GM21360 (cell line): Measurements from ENCODE around the gene DPP6.
"Not testable (repeated sequence)": the region's sequence is repeated elsewhere in the genome, so short reads cannot be mapped to it uniquely, and the experiment has no call there.

Source experiments
- ATAC-seq: cut with Tn5 transposase; IDR thresholded peaks from one replicate; pipeline ENCODE4 v1.9.1; 2021; ENCODE audit warnings: mild to moderate bottlenecking, moderate library complexity; ENCODE audit not compliant: unreplicated experiment

DPP6 gene

DNA sequence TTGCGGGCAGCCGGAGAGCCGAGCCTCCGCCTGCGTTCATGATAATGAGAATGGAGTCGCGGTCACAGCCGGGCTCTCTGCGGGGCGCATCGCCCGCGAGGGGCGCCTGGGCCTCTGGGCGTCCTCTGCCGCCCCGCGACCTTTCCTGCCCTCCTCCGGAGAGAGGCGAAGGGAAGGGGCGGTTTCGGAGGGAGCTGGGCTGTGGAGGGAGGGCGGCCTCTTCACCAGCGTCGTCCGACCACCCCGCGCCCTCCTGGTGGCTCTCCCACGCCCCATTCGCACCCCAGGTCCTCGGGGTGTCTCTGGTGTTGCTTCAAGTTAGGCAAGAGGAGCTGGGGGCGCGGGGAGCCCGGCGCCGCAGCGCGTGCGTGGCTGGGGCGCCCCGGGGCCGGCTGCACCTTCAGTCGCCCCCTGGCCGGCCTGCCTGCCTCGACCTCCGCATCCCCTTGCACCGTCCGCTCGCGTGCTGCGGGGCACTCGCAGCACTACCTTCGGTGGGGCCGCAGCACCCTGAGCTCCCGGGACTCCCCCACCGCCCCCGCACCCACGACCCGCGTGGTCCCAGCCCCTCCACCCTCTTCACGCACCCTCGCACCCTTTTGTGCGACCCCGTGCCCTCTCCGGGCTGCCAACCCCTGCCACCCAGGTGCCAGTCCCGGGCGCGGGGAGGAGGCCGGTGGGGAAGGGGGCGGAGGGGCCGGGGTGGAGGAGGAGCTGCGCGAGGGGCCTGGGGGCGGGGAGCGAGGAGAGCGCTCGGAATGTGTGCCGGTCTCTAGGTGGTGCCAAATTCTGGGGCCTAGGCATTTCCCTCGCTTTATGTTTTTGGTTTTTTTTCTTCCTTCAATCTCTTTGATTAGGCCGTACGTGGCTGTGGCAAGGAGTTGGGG lies at the start of gene DPP6:
DPP6 (plus strand) TSS at position 756 of the 887 bp plus-strand sequence.
- ATAC-seq, result not testable (repeated sequence)

DNA sequence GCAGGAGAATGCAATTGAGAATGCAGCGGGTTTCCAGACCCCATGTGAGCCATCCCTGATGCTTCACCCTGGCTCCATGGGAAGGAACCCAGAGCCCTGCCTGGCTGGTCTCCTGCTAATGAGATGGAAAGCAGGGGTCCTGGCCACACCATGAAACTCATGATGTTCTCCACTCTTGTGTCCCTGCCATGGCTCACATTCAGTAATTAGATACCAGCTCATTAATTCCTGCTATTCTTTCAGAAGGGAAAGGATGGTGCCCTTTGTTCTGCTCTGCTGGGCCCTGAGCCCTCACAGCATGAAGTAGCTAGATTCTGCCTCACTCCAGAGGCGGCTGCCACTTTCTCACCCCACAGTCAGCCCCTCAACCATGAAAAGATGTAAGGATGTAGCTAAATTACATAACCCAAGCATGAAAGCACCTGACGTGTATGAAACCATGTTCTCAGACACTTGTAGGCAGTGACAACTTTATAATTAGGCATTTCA lies 42.7 kb upstream of the DPP6 start:
- not testable (repeated sequence) for ATAC-seq

DNA sequence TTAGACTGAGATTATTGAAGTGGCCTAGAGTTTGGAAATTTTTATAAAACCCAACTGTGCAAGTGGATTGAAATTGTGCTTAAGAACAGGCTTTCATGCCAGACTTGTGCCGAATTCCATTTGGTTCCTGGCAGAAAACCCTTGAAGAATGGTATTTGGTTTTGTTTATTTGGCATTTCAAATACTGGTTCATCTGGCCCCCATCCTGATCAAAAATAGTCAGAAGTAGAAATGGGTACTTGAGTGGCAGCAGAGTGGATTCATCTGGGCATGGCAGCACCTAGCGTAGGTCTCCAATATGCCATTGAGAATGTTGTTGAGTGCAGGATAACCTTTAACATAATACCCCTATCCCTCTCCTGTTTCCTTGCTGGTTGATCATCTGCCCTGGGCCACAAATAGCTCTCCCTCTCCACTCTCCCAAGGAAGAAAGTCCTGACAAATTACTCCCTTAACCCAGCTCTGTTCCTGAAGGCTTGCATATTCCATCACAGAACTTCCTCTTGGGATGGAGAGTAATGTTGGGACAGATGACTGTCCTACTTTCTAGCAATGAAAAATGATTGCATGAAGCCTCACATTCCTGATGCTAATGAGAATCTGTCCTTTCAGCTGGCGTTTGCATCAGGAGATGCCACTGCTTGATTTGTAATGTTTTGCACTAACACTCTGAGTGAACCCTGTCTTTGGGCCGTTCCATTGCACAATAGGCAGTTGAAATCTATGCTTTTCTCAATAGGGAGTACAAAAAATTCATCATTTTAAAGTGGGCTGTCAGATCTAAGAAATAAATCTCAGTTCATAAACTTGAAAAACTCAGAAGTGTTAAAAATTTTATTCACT lies 41.3 kb upstream of the DPP6 start:
- not testable (repeated sequence) for ATAC-seq

DNA sequence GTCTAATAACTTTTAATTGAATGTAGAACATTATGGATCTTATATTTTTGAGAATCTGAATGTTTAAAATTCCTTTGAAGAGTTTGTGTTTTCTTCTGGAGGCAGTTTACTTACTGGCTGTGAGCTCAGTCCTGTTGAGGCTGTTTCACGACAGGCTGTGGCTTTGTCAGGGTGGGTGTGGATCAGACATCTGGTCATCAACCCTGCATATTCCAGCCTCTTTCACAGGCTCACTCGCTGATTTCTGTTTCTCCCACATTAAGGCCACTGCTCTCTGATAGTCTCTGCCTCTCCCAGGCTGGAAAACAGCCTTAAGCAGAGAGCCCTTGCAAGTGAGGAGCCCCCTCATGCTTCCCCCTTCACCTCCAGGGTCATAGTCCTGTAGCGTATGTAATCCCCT lies 39.4 kb upstream of the DPP6 start:
- not testable (repeated sequence) for ATAC-seq

DNA sequence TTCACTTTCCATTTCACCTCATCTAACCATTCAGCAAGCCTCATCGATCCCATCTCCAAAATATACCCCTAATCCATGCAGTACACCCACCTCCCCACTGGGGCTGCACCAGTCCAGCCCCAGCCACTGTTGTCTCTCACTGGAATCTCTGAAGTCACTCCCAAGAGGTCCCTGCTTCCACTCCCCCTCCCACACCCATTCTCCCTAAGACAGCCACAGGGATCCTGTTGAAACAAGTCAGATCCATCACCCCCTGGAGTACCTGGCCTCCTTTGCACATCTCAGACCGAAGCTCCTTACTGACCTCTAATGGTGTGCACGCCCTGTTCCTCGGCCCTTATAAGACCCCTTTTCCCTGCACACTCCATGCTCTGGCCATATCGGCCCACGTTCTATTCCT lies 36.6 kb upstream of the DPP6 start:
- ATAC-seq, result not testable (repeated sequence)

DNA sequence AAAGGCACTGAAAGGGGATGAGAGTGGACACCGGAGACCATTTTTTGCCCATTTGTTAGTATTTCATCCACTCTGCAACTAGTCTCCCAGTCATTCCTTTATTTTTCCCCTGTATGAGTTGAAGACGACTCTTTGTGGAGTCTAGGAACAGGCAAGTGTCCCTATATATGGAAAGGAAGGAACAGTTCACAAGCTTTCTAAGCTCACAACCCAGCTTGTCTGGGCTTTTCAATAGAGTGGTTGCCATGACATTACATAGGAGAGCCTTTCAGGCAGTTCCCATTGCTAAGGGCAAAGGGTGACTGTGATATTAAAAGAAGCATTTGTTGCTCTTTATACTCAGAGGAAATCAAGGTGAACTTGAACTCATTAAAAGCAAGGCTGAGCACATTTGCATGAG lies 33.8 kb upstream of the DPP6 start:
- ATAC-seq, result not testable (repeated sequence)

DNA sequence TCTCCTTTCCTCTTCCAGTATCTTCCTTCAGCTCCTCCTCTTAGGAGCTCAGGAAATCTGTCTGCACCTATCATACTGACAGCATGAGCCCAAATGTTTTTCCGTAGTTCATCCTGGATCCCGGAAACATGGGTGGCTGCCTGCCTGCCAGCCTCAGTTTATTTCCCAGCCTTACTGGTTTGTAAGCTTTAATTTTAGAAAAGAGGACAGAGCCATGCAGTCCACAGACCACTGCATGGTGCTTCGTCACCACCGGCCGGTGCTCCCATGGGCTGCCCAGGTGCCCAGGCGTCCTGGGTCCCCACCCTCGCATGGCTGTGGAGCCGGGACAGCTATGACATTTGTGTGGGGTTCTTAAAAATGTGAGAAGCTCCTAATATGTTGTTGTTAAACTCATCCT lies 24.4 kb upstream of the DPP6 start:
- ATAC-seq, result not testable (repeated sequence)

DNA sequence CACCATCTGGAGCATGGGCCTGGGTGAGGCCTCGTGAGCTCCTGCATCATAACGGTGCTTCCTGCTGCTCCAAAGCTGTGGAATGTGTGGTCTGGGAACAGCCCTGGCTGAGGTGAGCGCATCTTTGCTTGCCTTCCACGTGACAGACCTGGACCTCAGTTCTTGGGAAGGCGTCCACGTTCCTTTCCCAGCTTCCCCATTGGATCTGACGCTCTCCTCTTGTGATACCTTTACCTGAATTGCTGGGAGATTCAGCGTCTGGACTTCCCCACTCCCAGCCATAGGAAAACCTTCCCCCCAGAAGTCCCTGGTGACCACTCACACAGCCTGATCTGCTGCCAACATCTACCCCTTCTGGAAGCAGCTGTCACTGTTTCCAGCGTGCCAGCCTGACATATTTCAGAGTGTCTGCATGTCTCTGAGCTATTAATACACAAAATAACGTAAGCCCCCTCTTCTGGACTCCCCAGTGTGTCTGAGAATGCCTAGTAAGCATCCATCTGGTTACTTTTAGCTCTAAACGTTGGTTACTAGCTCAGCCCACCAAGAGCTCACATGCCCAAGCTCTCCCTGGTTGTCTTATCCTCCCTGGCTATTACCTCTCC lies 21.6 kb upstream of the DPP6 start:
- ATAC-seq, result not testable (repeated sequence)

DNA sequence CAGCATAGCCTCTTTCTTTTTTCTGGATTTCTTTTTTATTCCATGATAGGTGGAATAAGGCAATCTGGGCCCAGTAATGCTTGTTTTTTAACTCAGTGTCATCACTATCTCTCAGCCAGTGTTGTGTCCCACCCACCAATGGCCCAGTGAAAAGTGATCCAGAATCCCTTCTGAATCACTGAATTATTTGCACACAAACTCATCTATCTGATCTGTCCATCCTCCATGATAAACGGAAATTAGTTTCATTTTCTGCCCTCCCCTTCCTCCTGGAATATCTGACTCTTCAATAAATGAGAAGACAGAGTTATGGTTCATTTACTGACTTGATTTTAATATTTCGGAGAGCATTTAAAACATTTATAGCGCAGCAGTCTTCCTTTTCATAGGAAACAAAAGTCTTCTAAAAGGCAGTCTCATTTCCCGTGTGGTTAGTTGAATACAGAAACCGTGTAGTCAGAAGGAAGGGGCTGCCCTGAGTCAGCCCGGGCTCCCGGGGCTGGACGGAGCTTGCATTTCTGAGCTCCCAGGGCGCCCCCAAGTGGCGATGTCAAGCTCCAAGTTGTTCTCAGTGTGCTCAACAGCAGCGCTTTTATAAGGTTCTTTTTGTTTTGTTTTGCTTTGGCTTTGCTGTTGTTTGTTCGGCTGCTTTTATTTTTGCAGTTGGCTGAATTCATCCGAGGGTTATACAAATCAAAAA lies 12.6 kb upstream of the DPP6 start:
- not testable (repeated sequence) for ATAC-seq

DNA sequence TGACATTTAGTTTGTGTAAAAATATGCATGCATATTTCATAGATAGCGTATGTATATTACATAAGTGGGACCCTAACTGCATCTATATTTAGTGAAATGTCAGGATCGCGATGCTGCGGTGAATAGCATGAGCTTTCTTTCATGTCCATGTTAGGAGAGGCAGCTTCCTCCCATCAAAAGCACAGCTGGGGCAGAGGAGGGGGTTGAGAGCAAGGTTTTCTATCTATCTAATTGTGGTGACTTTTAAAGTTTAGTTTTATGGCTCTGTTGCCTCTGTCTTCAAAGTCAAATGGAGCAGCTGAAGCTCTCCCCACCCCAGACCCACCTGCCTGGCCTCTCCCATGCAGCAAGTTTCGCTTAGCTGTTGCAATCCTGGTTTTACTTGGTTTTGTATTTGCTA lies 1.8 kb upstream of the DPP6 start:
- not testable (repeated sequence) for ATAC-seq

DNA sequence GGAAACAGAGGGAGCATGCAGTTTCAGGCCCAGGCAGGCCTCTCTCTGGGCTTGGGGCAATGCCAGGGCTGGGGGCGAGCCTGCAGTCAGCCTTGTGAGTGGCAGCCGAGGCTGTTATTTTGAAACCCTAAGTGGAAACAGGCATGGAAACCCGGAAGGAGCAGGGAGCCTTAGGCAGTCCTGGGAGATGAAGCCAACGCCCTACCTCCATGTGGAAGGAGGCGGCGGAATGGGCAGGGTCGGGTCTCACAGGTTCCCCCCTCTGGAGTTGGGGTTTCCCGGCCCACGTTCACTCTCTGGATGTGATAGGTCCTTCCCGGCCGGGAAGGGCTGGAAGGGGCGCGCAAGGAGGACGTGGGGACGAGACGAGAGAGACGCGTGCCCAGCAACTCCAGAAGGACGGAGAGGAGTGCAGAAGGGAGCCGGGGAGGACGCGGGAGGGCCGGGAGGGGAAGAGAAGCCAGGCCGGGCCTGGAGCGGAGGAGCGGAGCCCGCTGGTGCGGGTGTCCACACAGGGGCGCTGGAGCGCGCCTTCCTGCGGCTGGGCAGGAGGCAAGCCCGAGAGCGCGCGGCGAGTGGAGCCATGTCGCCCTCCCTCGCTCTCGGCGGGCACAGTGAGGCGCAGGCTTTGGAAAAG lies 1.1 kb upstream of the DPP6 start:
- ATAC-seq, result not testable (repeated sequence)

DNA sequence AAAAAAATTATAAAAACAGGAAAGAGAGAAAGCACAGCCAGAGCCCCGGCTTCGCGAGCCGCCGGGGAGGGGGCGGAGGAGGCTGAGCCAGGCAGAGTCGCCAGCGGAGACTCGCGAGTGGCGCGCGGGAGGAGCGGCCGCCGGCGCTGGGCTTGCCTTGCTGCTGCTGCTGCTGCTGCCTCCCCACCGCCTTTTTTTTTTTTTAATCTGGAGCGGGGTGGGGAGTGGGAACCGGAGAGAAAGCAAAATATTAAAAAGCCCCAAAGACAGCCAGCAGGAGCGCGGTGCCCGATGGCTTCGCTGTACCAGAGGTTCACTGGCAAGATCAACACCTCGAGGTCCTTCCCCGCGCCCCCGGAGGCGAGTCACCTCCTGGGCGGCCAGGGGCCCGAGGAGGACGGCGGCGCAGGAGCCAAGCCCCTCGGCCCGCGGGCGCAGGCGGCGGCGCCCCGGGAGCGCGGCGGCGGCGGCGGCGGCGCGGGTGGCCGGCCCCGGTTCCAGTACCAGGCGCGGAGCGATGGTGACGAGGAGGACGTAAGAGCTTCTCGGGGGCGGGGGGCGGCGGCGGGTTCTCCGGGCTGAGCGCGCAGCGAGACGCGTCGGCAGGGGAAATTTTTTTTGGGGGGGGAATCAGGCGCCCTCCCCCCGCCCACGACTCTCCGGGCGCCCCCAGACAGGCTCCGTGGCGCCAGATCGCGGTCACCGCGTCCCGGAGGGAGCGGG lies 493 bp downstream of the DPP6 start:
- ATAC-seq, result not testable (repeated sequence)

DNA sequence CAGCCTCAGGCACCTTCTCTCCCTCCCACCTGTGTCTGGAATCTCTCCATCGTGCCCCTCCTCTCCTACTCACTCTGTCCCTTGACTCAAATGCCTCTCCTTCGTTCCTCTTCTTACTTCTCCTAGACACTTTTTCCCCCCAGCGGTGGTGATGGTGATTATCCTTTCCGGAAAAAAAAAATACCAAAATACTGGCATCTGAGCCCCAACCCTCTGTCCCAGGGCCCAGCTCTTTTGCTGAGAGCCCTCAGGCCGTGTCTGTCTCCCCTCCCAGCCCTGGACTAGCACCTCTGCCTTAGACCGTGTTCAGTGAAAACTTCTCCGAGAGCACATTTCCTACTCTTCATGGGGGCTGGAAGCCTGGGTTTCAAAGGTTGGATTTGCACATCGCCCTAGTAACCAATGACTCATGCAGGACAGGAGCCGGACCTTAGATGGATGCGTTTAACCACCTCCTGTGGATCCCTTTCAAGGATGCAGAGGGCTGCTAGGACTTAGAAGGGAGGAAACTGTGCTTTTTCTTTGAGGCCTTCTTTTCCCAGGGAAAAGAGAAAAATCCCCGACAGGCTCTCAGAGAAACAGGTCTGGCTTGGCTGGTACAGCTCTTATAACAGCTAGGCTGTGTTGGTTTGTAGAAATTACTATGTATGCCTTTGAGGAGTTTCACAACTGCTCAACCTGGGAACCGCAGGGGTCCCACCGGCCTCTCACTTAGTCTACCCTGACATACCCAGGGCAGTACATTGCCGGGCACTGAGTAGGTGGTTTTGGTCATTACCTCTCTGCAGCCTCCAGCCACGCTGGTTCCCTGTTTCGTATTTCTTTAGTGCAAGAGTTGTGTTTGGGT lies 1.5 kb downstream of the DPP6 start:
- not testable (repeated sequence) for ATAC-seq

DNA sequence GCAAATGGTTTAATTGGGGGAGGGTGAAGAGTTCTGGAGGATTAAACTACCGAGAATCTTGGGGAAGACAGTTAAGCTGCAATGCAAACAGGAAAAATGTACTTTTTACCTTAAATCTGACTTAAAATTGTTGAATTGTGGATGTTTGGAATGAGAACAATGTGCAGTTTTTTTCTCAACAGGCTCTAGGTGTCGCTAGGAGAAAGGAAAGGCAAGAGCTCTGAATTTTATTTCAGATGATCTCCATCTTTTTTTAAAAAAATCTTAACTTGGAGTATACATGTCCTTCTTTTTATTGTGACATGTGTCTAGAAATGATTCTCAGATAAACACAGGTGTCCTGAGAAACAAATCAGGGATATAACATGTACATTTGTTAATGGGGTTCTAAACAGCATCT lies 2.5 kb downstream of the DPP6 start:
- ATAC-seq, result not testable (repeated sequence)

DNA sequence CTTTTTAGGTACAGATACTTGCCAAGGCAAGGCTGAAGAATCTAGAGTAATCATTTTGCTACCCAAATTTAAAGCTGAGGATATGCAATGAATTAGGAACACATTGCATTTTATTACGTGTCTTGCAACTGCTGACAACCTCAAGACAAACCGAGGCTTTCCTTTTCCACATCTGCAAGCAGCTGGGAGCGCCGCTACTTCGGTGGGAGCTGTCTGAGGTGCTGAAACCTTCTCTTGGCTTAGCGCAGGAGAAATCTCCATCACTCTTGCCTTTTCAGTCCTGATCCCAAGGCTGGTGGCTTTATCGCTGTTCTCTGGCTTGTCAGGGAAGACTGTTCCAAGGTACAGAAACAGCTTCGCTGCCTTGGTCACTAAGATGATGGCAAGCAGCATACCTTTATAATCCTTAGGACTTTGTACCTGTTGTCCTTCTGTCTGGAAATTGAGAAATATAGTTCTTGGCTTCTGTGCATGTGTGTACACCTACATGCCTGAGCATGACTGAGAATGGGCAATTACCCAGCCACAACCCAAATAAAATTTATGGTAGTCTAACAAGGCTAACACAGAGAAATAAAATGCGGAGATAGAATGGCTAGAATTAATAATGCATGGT lies 3.4 kb downstream of the DPP6 start:
- not testable (repeated sequence) for ATAC-seq

DNA sequence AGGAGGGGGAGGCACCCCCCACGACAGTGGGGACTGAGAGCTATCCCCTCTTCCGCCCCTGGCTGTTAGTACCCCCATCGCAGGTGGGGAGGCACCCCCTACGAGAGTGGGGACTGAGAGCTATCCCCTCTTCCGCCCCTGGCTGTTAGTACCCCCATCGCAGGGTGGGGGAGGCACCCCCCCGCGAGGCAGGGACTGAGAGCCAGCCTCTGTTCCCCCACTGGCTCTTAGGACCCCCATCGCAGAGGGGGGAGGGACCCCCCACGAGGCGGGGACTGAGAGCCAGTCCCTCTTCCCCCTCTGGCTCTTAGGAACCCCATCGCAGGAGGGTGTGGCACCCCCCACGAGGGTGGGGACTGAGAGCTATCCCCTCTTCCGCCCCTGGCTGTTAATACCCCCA lies 6.6 kb downstream of the DPP6 start:
- not testable (repeated sequence) for ATAC-seq

DNA sequence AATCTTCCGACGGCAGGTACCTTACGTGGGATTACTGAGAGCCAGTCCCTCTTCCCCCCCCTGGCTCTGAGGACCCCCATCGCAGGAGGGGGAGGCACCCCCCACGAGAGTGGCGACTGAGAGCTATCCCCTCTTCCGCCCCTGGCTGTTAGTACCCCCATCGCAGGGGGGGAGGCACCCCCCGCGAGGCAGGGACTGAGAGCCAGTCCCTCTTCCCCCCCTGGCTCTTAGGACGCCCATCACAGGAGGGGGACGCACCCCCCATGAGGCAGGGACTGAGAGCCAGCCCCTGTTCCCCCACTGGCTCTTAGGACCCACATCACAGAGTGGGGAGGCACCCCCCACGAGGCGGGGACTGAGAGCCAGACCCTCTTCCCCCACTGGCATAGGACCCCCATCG lies 8.4 kb downstream of the DPP6 start:
- not testable (repeated sequence) for ATAC-seq

DNA sequence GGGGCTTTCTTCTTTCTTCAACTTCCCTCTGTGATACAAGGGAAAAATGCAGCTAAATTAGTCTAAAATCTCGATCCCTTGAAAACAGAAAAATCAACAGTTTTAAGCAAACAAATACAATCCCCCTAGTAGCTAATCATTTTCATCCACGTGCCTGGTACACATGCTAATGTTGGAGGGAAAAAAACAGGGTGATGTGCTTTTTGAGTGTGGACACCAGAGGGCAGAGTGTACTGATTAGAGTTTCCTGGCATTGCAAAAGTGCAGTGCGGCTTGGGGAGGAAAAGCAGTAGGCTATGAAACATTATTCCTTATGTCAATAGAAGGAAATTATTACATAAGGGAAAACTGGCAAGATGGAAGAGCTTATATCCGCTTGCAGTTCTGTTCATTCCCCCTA lies 19.6 kb downstream of the DPP6 start:
- not testable (repeated sequence) for ATAC-seq
